NCI-H82 treated with DMSO at 0.1 percent for 48 hours (cell line): ENCODE measurements around the gene SSH2.
"Not testable (repeated sequence)": the region's sequence is repeated elsewhere in the genome, so short reads cannot be mapped to it uniquely, and the experiment has no call there.

Source experiments
- DNase-seq: peaks from one replicate; lab custom pipeline; 2025; ENCODE audit not compliant: unreplicated experiment; lab: John Stamatoyannopoulos, UW

The SSH2 gene

GRCh38 chr17:29929006-29929532 lies 959 bp downstream of the SSH2 start:
- DNase-seq = peak; percentile 39

GRCh38 chr17:29927546-29927945 lies 2.5 kb downstream of the SSH2 start:
- DNase-seq = no peak

- DNase-seq = no peak
These were observed 5.2 kb downstream of the SSH2 start for GRCh38 chr17:29924786-29925185.

GRCh38 chr17:29918922-29919856 lies 10.8 kb downstream of the SSH2 start:
- DNase-seq = no peak

GRCh38 chr17:29918016-29918415 lies 12.0 kb downstream of the SSH2 start:
- DNase-seq = no peak

- DNase-seq = no peak
These were observed 15.1 kb downstream of the SSH2 start for GRCh38 chr17:29914819-29915537.

GRCh38 chr17:29911641-29912177 lies 18.3 kb downstream of the SSH2 start:
- DNase-seq = no peak

- no peak for DNase-seq
These were observed 20.6 kb downstream of the SSH2 start for GRCh38 chr17:29909236-29910003.

- no peak for DNase-seq
These were observed 23.1 kb downstream of the SSH2 start for GRCh38 chr17:29906969-29907368.

- DNase-seq = no peak
These were observed 24.2 kb downstream of the SSH2 start for GRCh38 chr17:29905879-29906167.

GRCh38 chr17:29905086-29905878 lies 24.7 kb downstream of the SSH2 start:
- no peak for DNase-seq

- DNase-seq = no peak
These were observed 26.6 kb downstream of the SSH2 start for GRCh38 chr17:29903471-29903870.

GRCh38 chr17:29897136-29897535 lies 32.9 kb downstream of the SSH2 start:
- DNase-seq = not testable (repeated sequence)

GRCh38 chr17:29892201-29892600 lies 37.8 kb downstream of the SSH2 start:
- no peak for DNase-seq

GRCh38 chr17:29891131-29891530 lies 38.9 kb downstream of the SSH2 start:
- no peak for DNase-seq

- no peak for DNase-seq
These were observed 44.9 kb downstream of the SSH2 start for GRCh38 chr17:29885031-29885640.

- no peak for DNase-seq
These were observed 46.5 kb downstream of the SSH2 start for GRCh38 chr17:29883497-29883896.

- DNase-seq = no peak
These were observed 48.8 kb downstream of the SSH2 start for GRCh38 chr17:29881256-29881655.

- DNase-seq = no peak
These were observed 50.0 kb downstream of the SSH2 start for GRCh38 chr17:29880031-29880430.
